WTC11 (cell line): Measurements from ENCODE around the gene DACT3. TPM values are rescaled to one million over a fixed set of nuclear protein-coding genes. Genes with fewer than 3 reads are reported as not detected.
A peak's percentile ranks its signal among the peaks of the same experiment; 100 is the strongest.

ENCODE experiments used
- ATAC-seq: fragments of 200-7000 bp; cut with Tn5 transposase; 2 replicates; pipeline ENCODE4 v1.10.0; 2021; ENCODE audit warnings: mild to moderate bottlenecking, moderate library complexity
- CTCF ChIA-PET: fragments of 300-600 bp; sonication (Branson Sonifier 250); formaldehyde crosslinking; loops from one replicate; lab custom pipeline; 2021; ENCODE audit warnings: antibody characterized with exemption; lab: Charles Lee
- POLR2A ChIA-PET: fragments of 350-600 bp; sonication (Branson Sonifier 250); formaldehyde crosslinking; loops from one replicate; lab custom pipeline; 2021; ENCODE audit warnings: antibody characterized with exemption; lab: Charles Lee
- DNase-seq: peaks from one replicate; pipeline ENCODE4 v3.0.0; 2021; ENCODE audit warnings: low spot score
- H3K27ac Mint-ChIP-seq: 2 replicates; pipeline ENCODE4 v1.8.0; 2021; ENCODE audit warnings: mixed read lengths
- H3K27me3 Mint-ChIP-seq: 2 replicates; pipeline ENCODE4 v1.8.0; 2021; ENCODE audit warnings: low read depth, mild to moderate bottlenecking, moderate library complexity, mixed read lengths
- H3K36me3 Mint-ChIP-seq: 2 replicates; pipeline ENCODE4 v1.8.0; 2021; ENCODE audit warnings: mixed read lengths
- H3K4me1 Mint-ChIP-seq: 2 replicates; pipeline ENCODE4 v1.8.0; 2022; ENCODE audit warnings: mixed read lengths
- H3K4me3 Mint-ChIP-seq: 2 replicates; pipeline ENCODE4 v1.8.0; 2021; ENCODE audit warnings: mild to moderate bottlenecking, moderate library complexity, mixed read lengths
- H3K9me3 Mint-ChIP-seq: 2 replicates; pipeline ENCODE4 v1.8.0; 2021; ENCODE audit warnings: mixed read lengths
- AR ChIP-seq: fragments of 250-450 bp; sonication (Bioruptor Pico); IDR thresholded peaks from 2 replicates; pipeline ENCODE4 v1.9.0; 2021; ENCODE audit warnings: mild to moderate bottlenecking
- ATF3 ChIP-seq: sonication (generic); formaldehyde crosslinking; conservative IDR thresholded peaks from 2 replicates; pipeline ENCODE4 v1.8.1; 2022; ENCODE audit warnings: mild to moderate bottlenecking, missing genetic modification reagents
- ETV6 ChIP-seq: sonication (generic); formaldehyde crosslinking; IDR thresholded peaks from 2 replicates; pipeline ENCODE4 v1.8.1; 2022; ENCODE audit warnings: mild to moderate bottlenecking, missing genetic modification reagents
- FOXK1 ChIP-seq: sonication (generic); formaldehyde crosslinking; IDR thresholded peaks from 2 replicates; pipeline ENCODE4 v1.8.0; 2022; ENCODE audit warnings: mild to moderate bottlenecking, moderate library complexity, missing genetic modification reagents
- FOXP4 ChIP-seq: sonication (generic); formaldehyde crosslinking; IDR thresholded peaks from 2 replicates; pipeline ENCODE4 v1.8.0; 2022; ENCODE audit warnings: mild to moderate bottlenecking, missing genetic modification reagents
- HMGXB4 ChIP-seq: sonication (generic); formaldehyde crosslinking; IDR thresholded peaks from 2 replicates; pipeline ENCODE4 v1.8.1; 2023; ENCODE audit warnings: mild to moderate bottlenecking, moderate library complexity, missing genetic modification reagents
- NR1H2 ChIP-seq: sonication (generic); formaldehyde crosslinking; IDR thresholded peaks from 2 replicates; pipeline ENCODE4 v1.9.0; 2021; ENCODE audit warnings: mild to moderate bottlenecking, moderate library complexity, missing genetic modification reagents
- ZNF512 ChIP-seq: sonication (generic); formaldehyde crosslinking; IDR thresholded peaks from 2 replicates; pipeline ENCODE4 v1.8.1; 2022; ENCODE audit warnings: missing genetic modification reagents, borderline replicate concordance
- ZNF532 ChIP-seq: fragments of 250-450 bp; sonication (Bioruptor Pico); IDR thresholded peaks from 2 replicates; pipeline ENCODE4 v1.9.0; 2021; ENCODE audit warnings: mild to moderate bottlenecking, borderline replicate concordance
- total RNA-seq: library from RNA; stranded (reverse); gene quantifications from 3 replicates; pipeline ENCODE4 v1.2.3, GENCODE V29; 2021

DACT3 gene
- total RNA-seq, 1 experiment from 2014 or later, result 1.9 TPM

- Mint-ChIP-seq H3K4me1 (peaks cover 27% of the 10 kb centered on the region), H3K9me3 (peaks cover 9% of the 10 kb centered on the region), H3K36me3 (peaks cover 17% of the 10 kb centered on the region), H3K27ac (no peak overlapping the region), H3K4me3 (peak overlapping the region; percentile 88), H3K27me3 (no peaks in the 10 kb centered on the region; the same call in 1 of the 2 replicates)
- ATAC-seq (no peak), DNase-seq (no peak)
- CTCF ChIA-PET, result interaction anchor here (3.7 to 6.1 kb wide), 5 partner anchors 11 to 74 kb away, joined by 22 to 53 read pairs (median 33); partner anchors contain the start of gene DACT3
- TF ChIP-seq FOXP4 (CRISPR knock-in tag), result no peak
- TF ChIP-seq HMGXB4, result no peak
- no peak for TF ChIP-seq NR1H2 (CRISPR knock-in tag)
- TF ChIP-seq FOXK1 (CRISPR knock-in tag), result no peak
- no peak for TF ChIP-seq ETV6 (CRISPR knock-in tag)
- no peak for TF ChIP-seq AR (CRISPR knock-in tag)
- TF ChIP-seq ZNF532 (CRISPR knock-in tag), result no peak
- TF ChIP-seq ZNF512, result no peak
- TF ChIP-seq ATF3, result no peak
- POLR2A ChIA-PET, result no interaction called here
Observed at GRCh38 chr19:46603195-46603637, 57.8 kb downstream of the DACT3 start.
